Upper lobe of left lung (tissue), 6 donors: ENCODE data around the gene SV2C. TPM values are rescaled to one million over a fixed set of nuclear protein-coding genes. Genes with fewer than 3 reads are reported as not detected.

Experiments used
- ATAC-seq, 2 donors: fragments of 200-7000 bp; cut with Tn5 transposase; one replicate each; pipeline ENCODE4 v1.9.1; 2022; ENCODE audit warnings: mild to moderate bottlenecking in 2 of 2, moderate library complexity in 2 of 2; ENCODE audit not compliant: low FRiP score in 2 of 2
- DNase-seq, 2 donors: peaks; one replicate each; pipeline ENCODE4 v3.0.0-alpha.2; 2019 to 2020
- H3K27ac ChIP-seq, 4 donors: fragments of 200-600 bp; sonication (generic); one replicate each; pipeline ENCODE4 v1.5.1; 2016 to 2019
- H3K27me3 ChIP-seq, 4 donors: fragments of 200-600 bp; sonication (generic); one replicate each; pipeline ENCODE4 v1.5.1; 2017 to 2019
- H3K36me3 ChIP-seq, 4 donors: fragments of 200-600 bp; sonication (generic); one replicate each; pipeline ENCODE4 v1.5.1; 2016 to 2019
- H3K4me1 ChIP-seq, 4 donors: fragments of 200-600 bp; sonication (generic); one replicate each; pipeline ENCODE4 v1.5.1; 2018 to 2019
- H3K4me3 ChIP-seq, 4 donors: fragments of 200-600 bp; sonication (generic); one replicate each; pipeline ENCODE4 v1.5.1; 2017 to 2019; ENCODE audit warnings: mild to moderate bottlenecking in 2 of 4, moderate library complexity in 1 of 4
- H3K9me3 ChIP-seq, 4 donors: fragments of 200-600 bp; sonication (generic); one replicate each; pipeline ENCODE4 v1.5.1; 2018 to 2019
- EP300 ChIP-seq, 4 donors: sonication (generic); formaldehyde crosslinking; IDR thresholded peaks; one replicate each; pipeline ENCODE4 v1.5.1; 2017; ENCODE audit warnings: antibody characterized with exemption in 4 of 4, control low read depth in 2 of 4
- POLR2A ChIP-seq, 4 donors: fragments of 450-650 bp; IDR thresholded peaks; one replicate each; pipeline ENCODE4 v1.5.1; 2016 to 2017; ENCODE audit warnings: antibody characterized with exemption in 4 of 4, mild to moderate bottlenecking in 2 of 4
- POLR2AphosphoS5 ChIP-seq, 2 donors: sonication (generic); formaldehyde crosslinking; IDR thresholded peaks; one replicate each; pipeline ENCODE4 v1.5.1; 2017; ENCODE audit warnings: antibody characterized with exemption in 2 of 2
- WGBS, 2 donors: methylation state at CpG; one replicate each; pipeline ENCODE4 v1.1.5; 2017 to 2018; 5-methylcytosine and 5-hydroxymethylcytosine counted together
- small RNA-seq, 4 donors: library from RNA; depleted of rRNA; stranded (forward); fragments of <200 nt; gene quantifications; one replicate each; pipeline ENCODE3, GENCODE V24; 2016
- total RNA-seq, 6 donors: library from RNA; depleted of rRNA in 4 of 6; stranded (reverse); fragments of >200 nt in 4 of 6; gene quantifications; one replicate each; pipeline versions ENCODE4 v1.1.0 to v1.2.1, GENCODE V29; 2016 to 2021
- TF ChIP-seq, protein P1 (sequence below), 6 experiments: fragments of 450-650 bp in 4 of 6; fragments of 200-600 bp in 2 of 6; sonication (generic) in 2 of 6; IDR thresholded peaks; one replicate each; pipeline ENCODE4 v1.5.1; 2016 to 2019; ENCODE audit warnings: antibody characterized with exemption in 6 of 6
- donor health status: DM: no; HTN: no; CAD: no; lungs with moderate emphysema.
- donor health status: DM: no; HTN: yes; CAD: no; lungs with severe emphysema.

SV2C gene
- total RNA-seq, 6 donors from 2014 or later = 0.15 to 0.51 (median 0.21) TPM; not detected in 2

DNA sequence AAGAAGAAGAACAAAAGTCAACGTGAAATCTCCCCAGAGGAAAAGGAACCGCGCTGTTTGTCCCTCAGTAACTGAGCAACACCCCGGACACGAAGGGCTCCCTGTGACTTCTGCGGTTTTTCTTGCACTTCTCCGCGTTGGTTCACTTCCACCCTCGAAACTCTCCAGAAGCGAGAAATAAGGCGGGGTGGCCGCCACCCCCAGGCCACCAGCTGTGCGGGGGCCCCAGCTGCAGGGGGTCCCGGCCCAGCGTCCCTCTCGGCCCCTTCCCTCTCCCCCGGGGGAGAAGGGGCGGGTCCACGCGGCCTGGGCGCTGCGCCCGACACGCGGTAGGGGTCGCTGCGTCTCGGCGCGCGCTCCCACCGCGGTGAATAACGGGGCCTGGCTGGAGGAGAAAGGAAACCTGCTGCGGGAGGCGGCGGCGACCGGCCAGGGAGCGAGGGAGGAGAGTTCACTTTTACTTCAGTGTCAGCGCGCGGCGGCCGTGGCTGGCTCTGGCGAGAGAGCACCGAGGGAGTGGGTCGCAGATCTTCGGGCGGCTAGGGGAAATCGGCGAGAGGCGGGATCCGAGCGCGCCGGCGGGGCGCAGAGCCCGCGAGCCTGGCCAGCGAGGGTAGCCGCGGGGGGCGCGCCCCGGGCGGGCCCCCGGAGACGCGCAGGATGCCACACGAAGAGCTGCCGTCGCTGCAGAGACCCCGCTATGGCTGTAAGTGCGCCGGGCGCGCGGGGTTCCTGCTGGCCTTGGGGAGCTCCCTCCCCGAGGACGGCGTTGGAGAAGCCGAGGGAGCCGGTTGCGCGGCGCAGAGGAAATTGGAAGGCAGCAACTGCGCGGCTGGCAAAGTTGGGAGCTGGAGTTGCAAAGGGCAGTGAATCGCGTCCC lies 319.9 kb downstream of the SV2C start, which contains the start of gene IQGAP2:
Gene IQGAP2, plus strand, starts transcription at position 400 of the 880 bp plus-strand sequence. Its CDS starts 261 bp downstream, at position 661.
- H3K36me3 ChIP-seq = no peaks in the 10 kb centered on the region
- TF ChIP-seq EP300 (IDR thresholded peaks at IDR 0.05) = no peak
- TF ChIP-seq POLR2AphosphoS5 (IDR thresholded peaks at IDR 0.05) = peak; percentile 34 to 52
- TF ChIP-seq, protein P1, sequence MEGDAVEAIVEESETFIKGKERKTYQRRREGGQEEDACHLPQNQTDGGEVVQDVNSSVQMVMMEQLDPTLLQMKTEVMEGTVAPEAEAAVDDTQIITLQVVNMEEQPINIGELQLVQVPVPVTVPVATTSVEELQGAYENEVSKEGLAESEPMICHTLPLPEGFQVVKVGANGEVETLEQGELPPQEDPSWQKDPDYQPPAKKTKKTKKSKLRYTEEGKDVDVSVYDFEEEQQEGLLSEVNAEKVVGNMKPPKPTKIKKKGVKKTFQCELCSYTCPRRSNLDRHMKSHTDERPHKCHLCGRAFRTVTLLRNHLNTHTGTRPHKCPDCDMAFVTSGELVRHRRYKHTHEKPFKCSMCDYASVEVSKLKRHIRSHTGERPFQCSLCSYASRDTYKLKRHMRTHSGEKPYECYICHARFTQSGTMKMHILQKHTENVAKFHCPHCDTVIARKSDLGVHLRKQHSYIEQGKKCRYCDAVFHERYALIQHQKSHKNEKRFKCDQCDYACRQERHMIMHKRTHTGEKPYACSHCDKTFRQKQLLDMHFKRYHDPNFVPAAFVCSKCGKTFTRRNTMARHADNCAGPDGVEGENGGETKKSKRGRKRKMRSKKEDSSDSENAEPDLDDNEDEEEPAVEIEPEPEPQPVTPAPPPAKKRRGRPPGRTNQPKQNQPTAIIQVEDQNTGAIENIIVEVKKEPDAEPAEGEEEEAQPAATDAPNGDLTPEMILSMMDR (IDR thresholded peaks at IDR 0.05) = peak; percentile 50 to 88 (median 83)
- TF ChIP-seq POLR2A (IDR thresholded peaks at IDR 0.05) = peak in 1 of 4 donors; percentile 71

More for the DNA sequence above, 319.9 kb downstream of the SV2C start, which contains the start of gene IQGAP2:
- peak within 1 kb of the TSS; percentile 47 to 77 (median 72) for H3K4me3 ChIP-seq
- no peaks in the 10 kb centered on the region for H3K27me3 ChIP-seq
- WGBS, 2 donors = 0% methylated on average over 29 to 82 of the region's 92 CpGs
- ATAC-seq (peak; percentile 83 to 92), DNase-seq (peak; percentile 73 to 96)
- peaks cover 0 to 43% (median 31%) of the 10 kb centered on the region in 4 donors for H3K4me1 ChIP-seq
- H3K27ac ChIP-seq = peak within 1 kb of the TSS; percentile 69 to 92 (median 86)
- no peaks in the 10 kb centered on the region for H3K9me3 ChIP-seq

Small RNA genes lying within 50 kb of the gene (small RNA-seq; reads per million reads assigned to genes)
- gene AC113404.2 (0 reads per million in 4 donors), gene RNA5SP186 (0 reads per million in 4 donors)
